ENCODE data around the gene P2RX2. TPM values are rescaled to one million over a fixed set of nuclear protein-coding genes. Genes with fewer than 3 reads are reported as not detected.

The P2RX2 gene
- total RNA-seq, 1 experiment from 2014 or later, result not detected

DNA sequence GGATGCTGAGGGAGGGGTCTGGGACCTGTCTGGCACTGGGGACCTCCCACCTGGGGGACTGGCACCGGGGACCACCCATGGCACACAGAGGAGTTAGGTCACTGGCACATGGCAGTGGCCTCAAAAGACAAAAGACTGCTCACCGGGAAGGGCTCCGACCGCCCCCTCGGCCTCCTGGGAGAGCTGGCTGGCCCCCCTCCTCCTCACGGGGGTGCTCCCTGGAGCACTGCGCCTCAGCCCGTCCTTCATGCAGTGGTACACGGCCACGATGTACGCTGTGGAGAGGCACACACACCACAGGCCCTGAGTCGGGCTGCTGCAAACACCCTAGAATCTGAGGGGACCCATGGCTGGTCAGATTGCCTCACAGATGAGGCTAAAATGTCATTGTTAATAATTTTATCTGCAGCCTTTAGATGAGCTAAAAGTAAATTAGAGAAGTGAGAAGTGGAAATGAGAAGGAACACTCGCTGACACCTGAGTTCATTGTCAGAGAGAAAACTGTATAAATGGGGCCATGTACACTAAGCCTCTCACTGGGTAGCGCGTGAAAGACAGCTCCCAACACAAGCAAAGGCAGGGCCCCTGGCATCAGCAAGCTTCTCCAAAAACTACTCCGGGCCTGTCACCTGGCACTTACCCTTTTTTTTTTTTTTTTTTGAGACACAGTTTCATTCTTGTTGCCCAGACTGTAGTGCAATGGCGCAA is 14.1 kb downstream of the P2RX2 start:
- H3K9me3 ChIP-seq (ENCODE audit: low read length), result no peaks in the 10 kb centered on the region
- no peak overlapping the region for H3K27ac ChIP-seq (ENCODE audit: low read length)
- H3K79me2 ChIP-seq (ENCODE audit: low read length), result no peaks in the 10 kb centered on the region
- no peak for DNase-seq
- no peaks in the 10 kb centered on the region for H3K27me3 ChIP-seq (ENCODE audit: low read length)
- H3K4me3 ChIP-seq (ENCODE audit: low read length), result no peak overlapping the region
- H3K9ac ChIP-seq (ENCODE audit: low read length), result no peak overlapping the region
- H3K36me3 ChIP-seq (ENCODE audit: insufficient read depth, low read length), result peaks cover 41% of the 10 kb centered on the region
- no peaks in the 10 kb centered on the region for H4K20me1 ChIP-seq (ENCODE audit: insufficient read depth, low read depth, low read length)
- H3K4me1 ChIP-seq (ENCODE audit: low read length), result no peaks in the 10 kb centered on the region
- H2AFZ ChIP-seq (ENCODE audit: low read length), result no peak overlapping the region
- H3K4me2 ChIP-seq (ENCODE audit: low read depth, low read length, poor library complexity, severe bottlenecking), result no peak overlapping the region
- H3K9me2 ChIP-seq (replicated peaks; ENCODE audit: insufficient read depth, low read length), result no peaks in the 10 kb centered on the region

- Histone ChIP-seq H3K4me2 (ENCODE audit: low read depth, low read length, poor library complexity, severe bottlenecking) (no peak overlapping the region), H3K27me3 (ENCODE audit: low read length) (no peaks in the 10 kb centered on the region), H3K4me3 (ENCODE audit: low read length) (no peak overlapping the region), H3K79me2 (ENCODE audit: low read length) (no peaks in the 10 kb centered on the region), H2AFZ (ENCODE audit: low read length) (no peak overlapping the region), H3K9ac (ENCODE audit: low read length) (no peak overlapping the region), H3K9me2 (replicated peaks; ENCODE audit: insufficient read depth, low read length) (no peaks in the 10 kb centered on the region), H3K36me3 (ENCODE audit: insufficient read depth, low read length) (peaks cover 46% of the 10 kb centered on the region), H4K20me1 (ENCODE audit: insufficient read depth, low read depth, low read length) (no peaks in the 10 kb centered on the region), H3K4me1 (ENCODE audit: low read length) (no peaks in the 10 kb centered on the region), H3K27ac (ENCODE audit: low read length) (no peak overlapping the region), H3K9me3 (ENCODE audit: low read length) (no peaks in the 10 kb centered on the region)
- no peak for DNase-seq
Measured at GRCh38 chr12:132633398-132633797, 14.8 kb downstream of the P2RX2 start.

GRCh38 chr12:132633901-132634300 is 15.3 kb downstream of the P2RX2 start:
- Histone ChIP-seq H2AFZ (ENCODE audit: low read length) (no peak overlapping the region), H4K20me1 (ENCODE audit: insufficient read depth, low read depth, low read length) (no peaks in the 10 kb centered on the region), H3K27me3 (ENCODE audit: low read length) (no peaks in the 10 kb centered on the region), H3K27ac (ENCODE audit: low read length) (no peak overlapping the region), H3K9ac (ENCODE audit: low read length) (no peak overlapping the region), H3K4me2 (ENCODE audit: low read depth, low read length, poor library complexity, severe bottlenecking) (no peak overlapping the region), H3K4me1 (ENCODE audit: low read length) (no peaks in the 10 kb centered on the region), H3K9me3 (ENCODE audit: low read length) (no peaks in the 10 kb centered on the region), H3K36me3 (ENCODE audit: insufficient read depth, low read length) (peaks cover 49% of the 10 kb centered on the region), H3K4me3 (ENCODE audit: low read length) (no peak overlapping the region), H3K9me2 (replicated peaks; ENCODE audit: insufficient read depth, low read length) (no peaks in the 10 kb centered on the region), H3K79me2 (ENCODE audit: low read length) (no peaks in the 10 kb centered on the region)
- no peak for DNase-seq

DNA sequence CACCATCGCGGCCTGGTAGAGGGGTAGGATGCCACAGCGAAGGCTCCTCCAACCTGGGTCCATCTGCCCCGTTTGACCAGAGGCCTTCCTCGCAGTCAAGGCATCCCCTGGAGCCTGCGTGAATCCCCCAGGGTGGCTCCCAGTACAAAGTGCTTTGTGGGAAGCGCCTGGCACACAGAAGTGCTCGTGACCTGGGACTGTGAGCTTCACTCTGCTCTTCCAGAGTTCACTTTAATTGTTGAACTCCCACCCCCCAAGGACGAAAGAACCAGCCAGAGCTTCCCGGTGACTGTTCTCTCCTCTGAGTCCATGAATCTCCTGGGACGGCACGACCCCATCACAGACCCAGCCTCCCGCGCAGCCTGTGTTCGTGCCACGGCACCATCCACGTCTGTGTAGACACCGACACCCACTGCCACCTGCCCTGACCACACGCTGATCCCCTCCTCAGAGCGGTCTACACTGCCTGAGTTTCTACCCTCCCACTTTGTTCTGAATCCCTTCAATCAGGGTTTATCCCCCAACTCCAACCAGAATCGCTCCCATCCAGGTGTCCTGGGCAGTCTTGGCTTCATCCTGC is 15.9 kb downstream of the P2RX2 start:
- Histone ChIP-seq H3K4me1 (ENCODE audit: low read length) (no peaks in the 10 kb centered on the region), H3K27ac (ENCODE audit: low read length) (no peak overlapping the region), H3K36me3 (ENCODE audit: insufficient read depth, low read length) (peaks cover 49% of the 10 kb centered on the region), H3K9me2 (replicated peaks; ENCODE audit: insufficient read depth, low read length) (no peaks in the 10 kb centered on the region), H3K9me3 (ENCODE audit: low read length) (no peaks in the 10 kb centered on the region), H2AFZ (ENCODE audit: low read length) (no peak overlapping the region), H3K4me2 (ENCODE audit: low read depth, low read length, poor library complexity, severe bottlenecking) (no peak overlapping the region), H4K20me1 (ENCODE audit: insufficient read depth, low read depth, low read length) (no peaks in the 10 kb centered on the region), H3K27me3 (ENCODE audit: low read length) (no peaks in the 10 kb centered on the region), H3K9ac (ENCODE audit: low read length) (no peak overlapping the region), H3K4me3 (ENCODE audit: low read length) (no peak overlapping the region), H3K79me2 (ENCODE audit: low read length) (no peaks in the 10 kb centered on the region)
- DNase-seq, result no peak

GRCh38 chr12:132635076-132635955 is 16.7 kb downstream of the P2RX2 start:
- H3K9me2 ChIP-seq (replicated peaks; ENCODE audit: insufficient read depth, low read length), result no peaks in the 10 kb centered on the region
- H2AFZ ChIP-seq (ENCODE audit: low read length), result no peak overlapping the region
- H3K4me3 ChIP-seq (ENCODE audit: low read length), result no peak overlapping the region
- H3K4me1 ChIP-seq (ENCODE audit: low read length), result no peaks in the 10 kb centered on the region
- H3K27ac ChIP-seq (ENCODE audit: low read length), result no peak overlapping the region
- H3K27me3 ChIP-seq (ENCODE audit: low read length), result no peaks in the 10 kb centered on the region
- no peaks in the 10 kb centered on the region for H4K20me1 ChIP-seq (ENCODE audit: insufficient read depth, low read depth, low read length)
- no peaks in the 10 kb centered on the region for H3K9me3 ChIP-seq (ENCODE audit: low read length)
- H3K9ac ChIP-seq (ENCODE audit: low read length), result no peak overlapping the region
- H3K79me2 ChIP-seq (ENCODE audit: low read length), result no peaks in the 10 kb centered on the region
- no peak for DNase-seq
- peaks cover 46% of the 10 kb centered on the region for H3K36me3 ChIP-seq (ENCODE audit: insufficient read depth, low read length)
- H3K4me2 ChIP-seq (ENCODE audit: low read depth, low read length, poor library complexity, severe bottlenecking), result no peak overlapping the region

DNA sequence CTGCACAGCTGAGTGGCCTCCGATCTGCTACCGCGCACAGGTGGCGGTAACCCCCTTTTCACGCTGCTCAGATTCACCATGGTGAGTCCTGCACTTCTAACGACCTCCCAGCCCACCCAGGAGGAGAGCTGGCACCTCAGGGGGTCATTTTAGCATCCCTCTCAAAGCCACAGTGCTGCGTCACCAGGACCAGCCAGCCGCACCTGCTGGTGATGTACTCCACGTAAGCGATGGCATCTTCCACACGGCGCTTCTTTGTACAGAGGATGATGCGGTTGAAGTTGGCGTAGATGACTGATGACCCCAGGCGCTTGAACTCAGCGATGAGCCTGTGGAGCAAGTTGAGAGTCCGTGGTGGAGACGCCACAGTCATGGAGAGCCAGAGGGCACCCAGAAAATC is 19.2 kb downstream of the P2RX2 start:
- Histone ChIP-seq H3K9me2 (replicated peaks; ENCODE audit: insufficient read depth, low read length) (no peaks in the 10 kb centered on the region), H3K9ac (ENCODE audit: low read length) (no peak overlapping the region), H3K36me3 (ENCODE audit: insufficient read depth, low read length) (peaks cover 30% of the 10 kb centered on the region; the same call in 1 of the 2 replicates), H2AFZ (ENCODE audit: low read length) (no peak overlapping the region), H4K20me1 (ENCODE audit: insufficient read depth, low read depth, low read length) (no peaks in the 10 kb centered on the region), H3K79me2 (ENCODE audit: low read length) (no peaks in the 10 kb centered on the region), H3K27ac (ENCODE audit: low read length) (no peak overlapping the region), H3K4me1 (ENCODE audit: low read length) (no peaks in the 10 kb centered on the region), H3K4me3 (ENCODE audit: low read length) (no peak overlapping the region), H3K4me2 (ENCODE audit: low read depth, low read length, poor library complexity, severe bottlenecking) (no peak overlapping the region), H3K27me3 (ENCODE audit: low read length) (no peaks in the 10 kb centered on the region), H3K9me3 (ENCODE audit: low read length) (no peaks in the 10 kb centered on the region)
- no peak for DNase-seq

DNA sequence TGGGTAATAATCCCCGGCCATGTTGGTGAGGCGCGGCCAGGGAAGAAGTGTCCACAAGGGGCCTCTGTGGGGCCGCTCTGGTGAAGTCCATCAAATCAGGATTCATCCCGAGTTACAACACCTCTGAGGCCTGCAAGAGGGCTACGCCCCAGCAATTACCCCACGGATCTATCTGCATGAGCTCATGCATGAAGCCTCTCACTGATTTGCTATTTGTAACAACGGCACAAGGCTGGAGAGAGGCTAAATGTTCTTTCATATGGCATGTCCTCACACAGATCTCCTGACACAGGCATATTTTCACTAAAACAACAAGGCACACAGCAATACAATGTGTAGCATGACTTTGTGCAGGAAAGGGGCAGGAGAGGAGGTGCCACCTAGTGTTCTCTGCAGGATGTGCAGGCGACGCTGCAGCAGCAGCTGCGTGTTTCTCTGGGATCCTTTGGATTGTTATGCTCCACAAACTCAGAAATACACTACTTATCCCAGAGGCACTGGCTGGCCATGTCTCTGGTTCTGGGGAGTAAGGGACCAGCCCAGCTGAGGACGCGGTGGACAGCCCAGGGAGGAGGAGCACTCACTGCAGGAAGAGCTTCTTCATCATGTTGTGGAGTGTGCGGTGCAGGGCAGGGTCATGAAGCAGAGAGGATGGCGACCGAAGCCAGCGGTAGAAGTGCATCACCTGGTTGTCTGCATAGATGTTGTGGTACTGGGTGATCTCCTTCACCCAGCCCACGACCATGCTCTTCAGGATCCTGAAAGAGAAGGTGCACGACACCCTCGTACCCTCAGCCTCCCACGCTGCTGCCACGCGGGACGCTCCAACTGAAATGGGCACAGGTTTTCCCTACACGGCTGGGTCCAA is 20.2 kb downstream of the P2RX2 start:
- no peak overlapping the region for H3K4me3 ChIP-seq (ENCODE audit: low read length)
- DNase-seq, result no peak
- peaks cover 30% of the 10 kb centered on the region; the same call in 1 of the 2 replicates for H3K36me3 ChIP-seq (ENCODE audit: insufficient read depth, low read length)

More for the DNA sequence above, 20.2 kb downstream of the P2RX2 start:
- Histone ChIP-seq H3K4me1 (ENCODE audit: low read length) (no peaks in the 10 kb centered on the region), H3K9ac (ENCODE audit: low read length) (no peak overlapping the region), H2AFZ (ENCODE audit: low read length) (no peak overlapping the region), H4K20me1 (ENCODE audit: insufficient read depth, low read depth, low read length) (no peaks in the 10 kb centered on the region), H3K9me2 (replicated peaks; ENCODE audit: insufficient read depth, low read length) (no peaks in the 10 kb centered on the region), H3K27me3 (ENCODE audit: low read length) (no peaks in the 10 kb centered on the region), H3K27ac (ENCODE audit: low read length) (no peak overlapping the region), H3K4me2 (ENCODE audit: low read depth, low read length, poor library complexity, severe bottlenecking) (no peak overlapping the region), H3K79me2 (ENCODE audit: low read length) (no peaks in the 10 kb centered on the region), H3K9me3 (ENCODE audit: low read length) (no peaks in the 10 kb centered on the region)
